ENCODE measurements around the gene HAAO.

Gene HAAO

DNA sequence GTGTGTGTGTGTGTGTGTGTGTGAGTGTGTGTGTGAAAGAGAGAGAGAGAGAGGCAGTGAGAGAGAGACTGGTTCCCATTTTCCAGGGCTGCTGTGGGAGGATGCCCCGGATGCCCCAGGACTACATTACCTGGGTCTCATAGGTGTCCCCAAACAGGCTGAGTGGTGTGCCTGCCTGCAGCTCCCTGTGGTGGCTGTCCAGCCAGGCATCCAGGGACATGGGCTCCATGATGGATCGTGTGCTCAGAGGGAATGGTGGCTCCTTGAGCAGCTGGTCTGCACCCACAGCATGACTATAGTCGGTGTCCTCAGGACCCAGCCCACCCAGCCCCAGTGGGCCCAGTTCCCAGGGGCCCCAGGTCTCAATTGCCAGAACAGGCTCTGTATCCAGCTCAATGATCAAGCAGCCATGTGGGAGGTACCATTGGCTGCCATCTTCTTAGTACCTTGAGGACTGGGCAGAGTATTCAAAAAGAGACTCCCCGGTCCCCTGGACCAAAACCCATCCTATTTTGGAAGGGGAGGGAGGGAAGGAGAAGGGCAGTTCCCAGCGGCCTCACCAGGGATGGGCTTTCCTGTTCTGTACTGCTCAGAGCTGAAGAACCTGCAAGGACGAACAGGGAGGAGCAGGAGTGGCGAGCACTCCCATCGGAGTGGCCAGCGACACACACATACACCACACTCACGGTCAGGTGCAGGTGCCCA, 22.6 kb downstream of the HAAO start:
- TF ChIP-seq EZH2phosphoT487 (IDR thresholded peaks at IDR 0.05; ENCODE audit: low read depth) (no peak), CTCF (IDR thresholded peaks at IDR 0.05; ENCODE audit: low read depth, low read length) (no peak)
- Histone ChIP-seq H3K36me3 (replicated peaks; ENCODE audit: low read depth, low read length) (no peaks in the 10 kb centered on the region), H4K20me1 (ENCODE audit: insufficient read depth, low read length) (no peaks in the 10 kb centered on the region), H3K4me3 (ENCODE audit: low read length) (no peak overlapping the region), H3K9ac (ENCODE audit: low read length) (no peak overlapping the region), H2AFZ (ENCODE audit: low read depth, low read length) (no peak overlapping the region), H3K79me2 (ENCODE audit: low read length) (no peaks in the 10 kb centered on the region), H3K27ac (ENCODE audit: low read length) (no peak overlapping the region), H3K4me1 (ENCODE audit: low read length) (peaks cover 3% of the 10 kb centered on the region), H3K9me3 (ENCODE audit: insufficient read depth, low read length) (no peaks in the 10 kb centered on the region), H3K4me2 (ENCODE audit: low read length) (no peak overlapping the region), H3K27me3 (ENCODE audit: low read depth, low read length) (no peaks in the 10 kb centered on the region)

GRCh38 chr2:42768706-42769256, 23.6 kb downstream of the HAAO start:
- H3K4me3 ChIP-seq (ENCODE audit: low read length) = no peak overlapping the region
- TF ChIP-seq CTCF (IDR thresholded peaks at IDR 0.05; ENCODE audit: low read depth, low read length) = no peak

GRCh38 chr2:42767899-42768705, 24.3 kb downstream of the HAAO start:
- Histone ChIP-seq H3K4me1 (ENCODE audit: low read length) (peaks cover 3% of the 10 kb centered on the region), H3K4me3 (ENCODE audit: low read length) (no peak overlapping the region), H4K20me1 (ENCODE audit: insufficient read depth, low read length) (no peaks in the 10 kb centered on the region), H3K79me2 (ENCODE audit: low read length) (no peaks in the 10 kb centered on the region), H3K27ac (ENCODE audit: low read length) (no peak overlapping the region), H3K9me3 (ENCODE audit: insufficient read depth, low read length) (no peaks in the 10 kb centered on the region), H2AFZ (ENCODE audit: low read depth, low read length) (no peak overlapping the region), H3K36me3 (replicated peaks; ENCODE audit: low read depth, low read length) (no peaks in the 10 kb centered on the region), H3K27me3 (ENCODE audit: low read depth, low read length) (no peaks in the 10 kb centered on the region), H3K9ac (ENCODE audit: low read length) (no peak overlapping the region), H3K4me2 (ENCODE audit: low read length) (no peak overlapping the region)
- TF ChIP-seq EZH2phosphoT487 (IDR thresholded peaks at IDR 0.05; ENCODE audit: low read depth) (no peak), CTCF (IDR thresholded peaks at IDR 0.05; ENCODE audit: low read depth, low read length) (no peak)

More at GRCh38 chr2:42768706-42769256, 23.6 kb downstream of the HAAO start:
- H3K27ac ChIP-seq (ENCODE audit: low read length) = no peak overlapping the region
- H3K4me2 ChIP-seq (ENCODE audit: low read length) = no peak overlapping the region
- no peak overlapping the region for H2AFZ ChIP-seq (ENCODE audit: low read depth, low read length)
- H3K27me3 ChIP-seq (ENCODE audit: low read depth, low read length) = no peaks in the 10 kb centered on the region
- H3K4me1 ChIP-seq (ENCODE audit: low read length) = peaks cover 3% of the 10 kb centered on the region
- no peaks in the 10 kb centered on the region for H3K9me3 ChIP-seq (ENCODE audit: insufficient read depth, low read length)
- H4K20me1 ChIP-seq (ENCODE audit: insufficient read depth, low read length) = no peaks in the 10 kb centered on the region
- no peaks in the 10 kb centered on the region for H3K79me2 ChIP-seq (ENCODE audit: low read length)
- no peak overlapping the region for H3K9ac ChIP-seq (ENCODE audit: low read length)
- H3K36me3 ChIP-seq (replicated peaks; ENCODE audit: low read depth, low read length) = no peaks in the 10 kb centered on the region
